ENCODE measurements around the gene PDZD4.
A peak's percentile ranks its signal among the peaks of the same experiment; 100 is the strongest.

PDZD4 gene

DNA sequence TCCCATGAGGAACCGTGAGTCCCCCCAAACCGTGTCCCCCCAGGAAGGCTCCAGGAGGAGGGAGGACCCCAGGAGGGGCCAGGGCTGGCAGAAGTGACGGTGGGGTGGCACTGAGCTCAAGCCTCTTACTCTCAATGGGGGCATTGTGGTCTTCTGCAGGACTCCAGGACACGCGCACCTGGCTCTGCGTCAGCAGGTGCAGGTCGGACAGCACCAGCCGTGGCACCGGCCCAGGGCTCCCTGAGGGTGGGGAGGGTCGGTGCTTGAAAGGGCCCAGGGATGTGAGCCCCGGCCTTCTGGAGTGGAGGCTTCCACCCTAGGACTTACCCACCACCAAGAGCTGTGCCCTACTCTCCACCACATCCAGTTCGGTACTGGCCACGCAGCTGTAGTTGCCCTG is 37.3 kb upstream of the PDZD4 start:
- no peak for DNase-seq

- peak; percentile 28 for DNase-seq
These were observed 36.8 kb upstream of the PDZD4 start for GRCh38 chrX:153867139-153867538.

GRCh38 chrX:153866302-153867019 is 36.1 kb upstream of the PDZD4 start:
- DNase-seq = no peak

DNA sequence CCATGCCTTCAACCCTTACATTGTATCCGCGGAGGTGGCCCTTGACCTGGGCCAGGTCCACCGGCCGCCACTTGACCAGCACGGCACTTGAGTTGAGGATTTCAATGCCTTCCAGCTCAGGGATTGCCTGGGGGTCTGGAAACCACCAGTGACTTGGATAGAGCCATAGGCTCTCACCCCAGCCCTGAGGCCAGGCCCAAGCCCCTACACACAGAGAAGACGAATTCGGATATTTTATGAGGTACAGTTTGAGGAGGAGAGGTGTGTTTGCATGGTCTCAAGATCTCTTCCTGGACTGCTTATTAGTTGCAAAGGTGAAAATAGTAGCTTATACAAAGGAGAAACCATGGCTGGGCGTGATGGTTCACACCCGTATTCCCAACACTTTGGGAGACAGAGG is 35.3 kb upstream of the PDZD4 start:
- no peak for DNase-seq

DNA sequence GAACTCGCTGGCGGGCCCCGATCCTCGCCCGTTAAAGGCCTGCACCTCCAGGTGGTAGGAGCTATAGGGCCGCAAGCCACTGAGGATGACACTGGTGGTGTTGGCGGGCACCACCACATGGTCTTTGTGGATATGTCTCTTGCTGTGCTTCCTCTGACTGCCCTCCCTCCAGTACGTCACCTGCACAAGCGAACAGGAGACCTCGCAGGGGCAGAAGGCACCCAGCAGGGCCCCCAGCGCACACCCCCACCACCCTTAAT is 34.9 kb upstream of the PDZD4 start:
- no peak for DNase-seq

DNA sequence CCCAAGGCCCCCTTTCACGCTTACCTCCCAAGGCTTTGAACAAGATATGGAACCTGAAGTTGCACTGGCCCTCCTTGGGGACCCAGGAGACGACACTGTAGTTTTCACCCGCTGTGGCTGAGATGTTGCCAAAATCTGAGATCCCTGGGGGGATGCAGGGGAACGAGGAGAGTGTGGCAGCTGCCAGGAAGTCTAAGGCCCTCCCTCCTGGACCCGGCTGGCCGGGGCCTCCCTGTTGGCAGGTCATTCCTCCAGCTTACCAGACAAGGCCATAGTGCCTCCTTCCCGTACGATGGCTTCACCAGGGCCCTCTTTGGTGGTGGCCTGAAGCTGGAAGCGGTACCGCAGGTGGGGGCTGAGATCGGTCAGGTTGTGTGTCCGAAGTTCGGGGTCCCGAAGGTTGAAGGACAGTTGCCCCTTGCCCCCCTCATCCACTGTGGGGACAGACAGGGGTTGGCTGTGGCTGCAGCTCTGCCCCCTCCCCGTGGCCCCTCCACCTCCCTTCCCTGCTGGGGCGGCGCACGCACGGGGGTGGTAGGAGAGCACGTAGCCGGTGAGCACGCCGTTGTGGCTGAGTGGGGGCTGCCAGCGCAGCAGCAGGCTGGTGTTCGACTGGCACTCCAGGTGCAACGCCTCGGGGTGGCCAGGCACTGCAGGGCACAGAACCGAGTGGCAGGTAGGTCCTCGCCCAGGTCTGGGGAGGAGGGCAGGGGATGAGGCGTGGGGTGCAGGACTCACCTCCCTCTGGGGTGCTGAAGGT is 34.4 kb upstream of the PDZD4 start:
- DNase-seq = no peak

GRCh38 chrX:153864101-153864500 is 33.8 kb upstream of the PDZD4 start:
- no peak for DNase-seq

- no peak for DNase-seq
These were observed 33.1 kb upstream of the PDZD4 start for GRCh38 chrX:153863251-153863991.

GRCh38 chrX:153862369-153863250 is 32.3 kb upstream of the PDZD4 start:
- no peak for DNase-seq

GRCh38 chrX:153861733-153862310 is 31.5 kb upstream of the PDZD4 start:
- no peak for DNase-seq

DNA sequence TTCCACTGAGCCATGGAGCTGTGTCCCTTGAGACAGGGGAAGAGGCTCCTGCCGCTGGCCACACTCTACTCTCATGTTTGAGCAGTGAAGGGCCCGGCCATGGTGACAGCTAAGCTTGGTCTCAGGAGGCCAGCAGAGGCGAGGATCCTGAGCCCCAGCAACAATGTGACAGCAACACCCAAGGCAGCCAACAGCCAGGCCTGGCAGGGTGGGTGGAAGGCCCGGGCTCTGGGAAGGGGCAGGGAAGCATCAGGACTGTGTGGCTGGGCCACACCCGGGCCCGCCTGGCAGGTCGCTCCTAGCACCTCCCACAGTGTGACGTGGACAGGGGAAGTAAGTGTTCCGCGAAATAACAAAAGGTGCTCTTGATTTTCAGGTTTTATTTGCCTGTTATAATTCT is 30.8 kb upstream of the PDZD4 start:
- no peak for DNase-seq

DNA sequence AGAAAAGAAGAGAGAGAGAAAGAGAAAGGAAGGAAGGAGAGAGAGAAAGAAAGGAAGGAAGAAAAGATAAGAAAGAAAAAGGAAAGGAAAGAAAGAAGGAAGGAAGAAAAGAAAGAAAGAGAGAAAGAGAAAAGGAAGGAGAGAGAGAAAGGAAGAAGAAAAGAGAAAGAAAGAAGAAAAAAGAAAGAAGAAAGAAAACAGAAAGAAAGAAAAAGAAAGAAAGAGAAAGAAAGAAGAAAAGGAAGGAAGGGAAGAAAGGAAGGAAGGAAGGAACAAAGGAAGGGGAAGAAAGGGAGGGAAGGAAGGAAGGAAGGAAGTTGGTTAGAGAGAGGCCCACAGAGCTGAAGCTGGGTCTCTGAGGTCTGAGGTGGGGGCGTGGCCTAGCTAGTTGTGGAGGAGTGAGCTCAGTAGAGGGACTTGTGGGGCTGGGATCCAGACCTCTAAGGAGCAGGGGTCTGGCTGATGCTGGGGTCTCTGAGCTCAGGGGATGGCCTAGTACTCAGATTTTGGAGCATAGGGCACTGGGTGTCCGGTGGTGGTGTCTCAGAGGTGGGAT is 27.1 kb upstream of the PDZD4 start:
- no peak for DNase-seq

- no peak for DNase-seq
These were observed 24.4 kb upstream of the PDZD4 start for GRCh38 chrX:153854702-153855101.

- DNase-seq = no peak
These were observed 23.5 kb upstream of the PDZD4 start for GRCh38 chrX:153853902-153854267.

- DNase-seq = no peak
These were observed 23.0 kb upstream of the PDZD4 start for GRCh38 chrX:153853180-153853901.

DNA sequence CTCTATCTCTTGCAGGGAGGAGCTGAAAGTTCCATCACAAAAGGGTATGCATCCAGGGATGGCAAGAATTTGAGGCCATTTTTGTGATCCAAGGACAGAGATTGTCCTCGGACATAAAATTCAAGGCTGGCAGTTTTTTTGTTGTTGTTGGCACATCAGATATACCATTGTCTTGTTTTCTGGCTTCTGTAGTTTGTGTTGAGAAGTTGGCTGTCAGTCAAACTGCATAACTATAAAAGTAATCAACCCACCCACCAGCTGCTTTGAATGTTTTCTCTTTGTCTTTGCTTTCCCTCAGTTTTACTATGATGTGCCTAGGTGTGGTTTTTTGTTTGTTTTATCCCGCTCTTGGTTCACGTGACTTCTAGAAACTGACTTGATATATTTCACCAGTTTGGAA is 21.6 kb upstream of the PDZD4 start:
- no peak for DNase-seq

DNA sequence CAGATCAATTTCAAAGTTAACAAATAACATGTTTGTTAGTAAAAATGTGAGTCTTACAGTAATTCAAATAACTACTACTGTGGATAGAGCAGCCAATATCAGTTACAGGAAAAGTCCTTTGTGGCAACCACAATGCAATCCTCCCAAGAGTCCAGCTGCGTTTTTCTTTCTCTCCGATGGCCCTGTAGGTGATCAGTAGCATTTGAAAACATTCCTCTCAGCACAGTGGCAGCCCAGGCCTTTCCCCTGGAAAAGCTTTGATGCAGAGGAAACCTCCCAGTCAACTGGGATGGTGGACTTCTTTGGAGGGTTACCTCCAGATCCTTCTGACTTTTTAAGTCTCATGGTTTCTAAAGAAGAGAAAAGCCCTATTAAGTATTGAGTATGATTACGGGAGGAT is 18.0 kb upstream of the PDZD4 start:
- no peak for DNase-seq

GRCh38 chrX:153845842-153846241 is 15.5 kb upstream of the PDZD4 start:
- DNase-seq = no peak

DNA sequence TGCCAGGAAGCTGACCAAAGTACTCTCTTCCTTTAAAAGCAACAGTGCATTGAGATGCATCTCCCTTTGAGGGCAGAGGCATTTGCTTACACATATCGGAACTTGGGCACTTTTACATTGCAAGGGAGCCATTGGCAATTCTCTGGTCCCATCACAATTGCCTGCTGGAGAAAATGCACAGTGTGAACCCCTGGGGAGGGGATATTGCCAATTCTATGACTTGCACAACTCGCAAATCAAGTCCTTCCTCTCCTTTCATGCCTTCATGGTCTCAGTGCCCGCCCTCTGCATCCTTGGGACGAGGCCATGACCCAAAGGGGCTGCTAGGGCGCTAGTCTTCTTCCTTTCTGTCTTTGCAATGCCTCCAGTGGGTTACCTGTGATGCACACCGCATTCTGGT is 14.9 kb upstream of the PDZD4 start:
- no peak for DNase-seq

- DNase-seq = no peak
These were observed 14.3 kb upstream of the PDZD4 start for GRCh38 chrX:153844509-153845082.

DNA sequence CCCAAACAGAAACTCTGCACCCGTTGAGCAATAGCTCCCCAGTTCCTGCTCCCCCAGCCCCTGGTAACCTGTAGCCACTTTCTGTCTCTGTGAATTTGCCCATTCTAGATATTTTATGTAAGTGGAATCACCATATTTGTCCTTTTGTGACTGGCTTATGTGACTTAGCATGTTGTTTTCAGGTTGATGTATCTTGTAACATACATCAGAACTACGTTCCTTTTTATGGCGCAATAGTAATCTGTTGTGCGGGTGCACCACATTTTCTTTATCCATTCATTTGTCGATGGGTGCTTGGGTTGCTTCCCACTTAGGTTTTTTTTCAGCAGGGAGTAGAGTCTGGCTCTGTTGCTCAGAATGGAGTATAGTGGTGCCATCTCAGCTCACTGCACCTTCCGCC is 6.6 kb upstream of the PDZD4 start:
- no peak for DNase-seq

GRCh38 chrX:153832728-153833127 is 2.4 kb upstream of the PDZD4 start:
- no peak for DNase-seq

All from NCI-H2029 (cell line).